Subcutaneous abdominal adipose tissue (tissue), 5 donors: ENCODE results near the gene OR51B4.
"Not testable (repeated sequence)": the region's sequence is repeated elsewhere in the genome, so short reads cannot be mapped to it uniquely, and the experiment has no call there.

ENCODE experiments used
- H3K27ac ChIP-seq: one replicate; pipeline ENCODE4 v1.7.0; 2013; ENCODE audit warnings: low read depth, mild to moderate bottlenecking, inconsistent platforms, low read length, moderate library complexity
- H3K27me3 ChIP-seq, 5 donors: one replicate each; pipeline ENCODE4 v1.7.0; 2013; ENCODE audit warnings: low read length in 5 of 5, inconsistent platforms in 1 of 5; ENCODE audit not compliant: control insufficient read depth in 5 of 5, insufficient read depth in 4 of 5
- H3K36me3 ChIP-seq, 5 donors: one replicate each; pipeline ENCODE4 v1.7.0; 2013; ENCODE audit warnings: low read length in 5 of 5; ENCODE audit not compliant: control insufficient read depth in 5 of 5, insufficient read depth in 5 of 5
- H3K4me1 ChIP-seq, 5 donors: one replicate each; pipeline ENCODE4 v1.7.0; 2013; ENCODE audit warnings: low read length in 5 of 5, mild to moderate bottlenecking in 3 of 5, moderate library complexity in 1 of 5; ENCODE audit not compliant: control insufficient read depth in 5 of 5, insufficient read depth in 5 of 5
- H3K4me3 ChIP-seq, 5 donors: one replicate each; pipeline ENCODE4 v1.7.0; 2013; ENCODE audit warnings: low read length in 5 of 5, low read depth in 1 of 5
- H3K9ac ChIP-seq, 5 donors: one replicate each; pipeline ENCODE4 v1.7.0; 2013; ENCODE audit warnings: low read length in 5 of 5, mild to moderate bottlenecking in 4 of 5, moderate library complexity in 3 of 5
- H3K9me3 ChIP-seq, 5 donors: one replicate each; pipeline ENCODE4 v1.7.0; 2013; ENCODE audit warnings: low read length in 5 of 5; ENCODE audit not compliant: control insufficient read depth in 5 of 5
- donor health status: healthy.
- donor health status: healthy.
- donor health status: healthy.
- donor health status: healthy.
- donor health status: healthy.

OR51B4 gene

GRCh38 chr11:5297721-5298323 lies 3.9 kb downstream of the OR51B4 start:
- Histone ChIP-seq H3K9me3 (no peaks in the 10 kb centered on the region), H3K27me3 (no peaks in the 10 kb centered on the region), H3K4me1 (no peaks in the 10 kb centered on the region), H3K9ac (no peak overlapping the region), H3K36me3 (no peaks in the 10 kb centered on the region), H3K27ac (no peak overlapping the region), H3K4me3 (no peak overlapping the region)

DNA sequence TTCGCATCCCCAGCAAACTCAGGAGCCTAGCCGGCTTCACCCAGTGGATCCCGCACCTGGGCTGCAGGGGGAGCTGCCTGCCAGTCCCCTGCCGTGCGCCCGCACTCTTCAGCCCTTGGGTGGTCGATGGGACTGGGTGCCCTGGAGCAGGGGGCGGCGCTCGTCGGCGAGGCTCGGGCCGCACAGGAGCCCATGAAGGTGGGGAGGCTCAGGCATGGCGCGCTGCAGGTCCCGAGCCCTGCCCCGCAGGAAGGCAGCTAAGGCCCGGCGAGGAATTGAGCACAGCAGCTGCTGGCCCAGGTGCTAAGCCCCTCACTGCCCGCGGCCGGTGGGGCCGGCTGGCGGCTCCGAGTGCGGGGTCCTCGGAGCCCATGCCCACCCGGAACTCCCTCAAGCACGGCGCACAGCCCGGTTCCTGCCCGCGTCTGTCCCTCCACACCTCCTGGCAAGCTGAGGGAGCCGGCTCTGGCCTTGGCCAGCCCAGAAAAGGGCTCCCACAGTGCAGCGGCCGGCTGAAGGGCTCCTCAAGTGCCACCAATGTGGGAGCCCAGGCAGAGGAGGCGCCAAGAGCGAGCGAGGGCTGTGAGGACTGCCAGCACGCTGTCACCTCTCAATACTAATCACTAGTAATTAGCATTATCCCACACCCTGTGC lies 7.3 kb downstream of the OR51B4 start:
- H3K4me1 ChIP-seq, H3K9ac ChIP-seq, H3K9me3 ChIP-seq, H3K27ac ChIP-seq, H3K36me3 ChIP-seq, H3K4me3 ChIP-seq, H3K27me3 ChIP-seq: not testable (repeated sequence)

GRCh38 chr11:5293028-5293427 lies 8.7 kb downstream of the OR51B4 start:
- H3K27ac ChIP-seq, result no peak overlapping the region
- H3K9ac ChIP-seq, result no peak overlapping the region
- no peaks in the 10 kb centered on the region for H3K36me3 ChIP-seq
- no peaks in the 10 kb centered on the region for H3K4me1 ChIP-seq
- H3K9me3 ChIP-seq, result no peaks in the 10 kb centered on the region
- H3K27me3 ChIP-seq, result no peaks in the 10 kb centered on the region
- H3K4me3 ChIP-seq, result no peak overlapping the region

GRCh38 chr11:5291207-5291838 lies 10.4 kb downstream of the OR51B4 start:
- Histone ChIP-seq H3K4me3 (no peak overlapping the region), H3K4me1 (no peaks in the 10 kb centered on the region), H3K9me3 (no peaks in the 10 kb centered on the region), H3K9ac (no peak overlapping the region), H3K27ac (no peak overlapping the region), H3K27me3 (no peaks in the 10 kb centered on the region), H3K36me3 (no peaks in the 10 kb centered on the region)

GRCh38 chr11:5290106-5290505 lies 11.6 kb downstream of the OR51B4 start:
- no peak overlapping the region for H3K4me3 ChIP-seq
- H3K4me1 ChIP-seq, result no peaks in the 10 kb centered on the region
- no peaks in the 10 kb centered on the region for H3K9me3 ChIP-seq
- H3K9ac ChIP-seq, result no peak overlapping the region
- H3K36me3 ChIP-seq, result no peaks in the 10 kb centered on the region
- H3K27ac ChIP-seq, result no peak overlapping the region
- H3K27me3 ChIP-seq, result no peaks in the 10 kb centered on the region

GRCh38 chr11:5289696-5290095 lies 12.1 kb downstream of the OR51B4 start:
- H3K9ac ChIP-seq, result no peak overlapping the region
- no peaks in the 10 kb centered on the region for H3K9me3 ChIP-seq
- no peak overlapping the region for H3K27ac ChIP-seq
- no peaks in the 10 kb centered on the region for H3K27me3 ChIP-seq
- no peaks in the 10 kb centered on the region for H3K36me3 ChIP-seq
- no peaks in the 10 kb centered on the region for H3K4me1 ChIP-seq
- H3K4me3 ChIP-seq, result no peak overlapping the region

DNA sequence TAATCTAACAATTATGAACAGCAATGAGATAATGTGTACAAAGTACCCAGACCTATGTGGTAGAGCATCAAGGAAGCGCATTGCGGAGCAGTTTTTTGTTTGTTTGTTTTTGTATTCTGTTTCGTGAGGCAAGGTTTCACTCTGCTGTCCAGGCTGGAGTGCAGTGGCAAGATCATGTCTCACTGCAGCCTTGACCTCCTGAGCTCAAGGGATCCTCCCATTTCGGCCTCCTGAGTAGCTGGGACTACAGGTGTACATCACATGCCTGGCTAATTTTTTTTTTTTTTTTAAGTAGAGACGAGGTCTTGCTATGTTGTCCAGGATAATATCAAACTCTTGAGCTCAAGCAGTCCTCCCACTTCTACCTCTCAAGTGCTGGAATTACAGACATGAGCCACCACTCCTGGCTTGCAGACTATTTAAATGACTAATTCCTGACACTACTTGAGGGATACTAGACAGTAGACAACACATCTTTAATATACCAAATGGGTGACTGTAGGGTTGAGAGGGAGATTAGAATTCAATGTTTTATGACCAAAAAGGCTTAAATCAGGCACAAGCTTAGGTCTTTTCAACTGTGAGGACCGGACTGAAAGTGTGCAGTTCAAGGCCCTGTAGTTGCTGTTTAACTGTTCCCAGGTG lies 12.7 kb downstream of the OR51B4 start:
- no peaks in the 10 kb centered on the region for H3K4me1 ChIP-seq
- H3K9me3 ChIP-seq, result no peaks in the 10 kb centered on the region
- H3K9ac ChIP-seq, result no peak overlapping the region
- no peaks in the 10 kb centered on the region for H3K27me3 ChIP-seq
- no peaks in the 10 kb centered on the region for H3K36me3 ChIP-seq
- no peak overlapping the region for H3K4me3 ChIP-seq
- no peak overlapping the region for H3K27ac ChIP-seq

GRCh38 chr11:5288108-5288905 lies 13.4 kb downstream of the OR51B4 start:
- no peaks in the 10 kb centered on the region for H3K36me3 ChIP-seq
- H3K9ac ChIP-seq, result no peak overlapping the region
- no peaks in the 10 kb centered on the region for H3K27me3 ChIP-seq
- H3K4me3 ChIP-seq, result no peak overlapping the region
- H3K9me3 ChIP-seq, result no peaks in the 10 kb centered on the region
- H3K27ac ChIP-seq, result no peak overlapping the region
- no peaks in the 10 kb centered on the region for H3K4me1 ChIP-seq

- Histone ChIP-seq H3K4me3 (no peak overlapping the region), H3K27ac (no peak overlapping the region), H3K27me3 (no peaks in the 10 kb centered on the region), H3K36me3 (no peaks in the 10 kb centered on the region), H3K9me3 (no peaks in the 10 kb centered on the region), H3K4me1 (no peaks in the 10 kb centered on the region), H3K9ac (no peak overlapping the region)
These were observed 14.8 kb downstream of the OR51B4 start for GRCh38 chr11:5286901-5287300.
